ENCODE results near the gene DMRT3. TPM values are rescaled to one million over a fixed set of nuclear protein-coding genes. Genes with fewer than 3 reads are reported as not detected.

Gene DMRT3
- total and polyA plus RNA-seq, 10 of the 15 experiments (the other 5 are each of a cell fraction or from before 2014, with no cell fraction given), result 0.06 to 0.11 TPM; not detected in 8

DNA sequence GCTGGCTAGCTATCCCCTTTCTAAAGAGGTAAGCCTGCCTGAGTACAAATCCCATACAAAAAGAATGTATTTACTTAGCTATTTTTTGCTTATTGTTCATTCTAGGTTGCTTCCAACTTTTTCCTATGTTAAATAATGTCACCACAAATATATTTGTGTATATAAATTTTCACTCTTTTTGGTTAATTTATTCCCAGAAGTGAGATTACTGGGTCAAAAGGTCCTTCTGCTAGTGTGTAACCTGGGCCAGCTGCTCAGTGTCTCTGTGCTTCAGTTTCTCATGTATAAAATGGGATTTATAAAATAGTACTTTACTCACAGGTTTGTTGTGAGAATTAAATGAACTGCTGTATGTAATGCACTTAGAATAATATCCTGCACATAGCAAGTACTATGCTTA lies 49.8 kb downstream of the DMRT3 start:
- no peaks in the 10 kb centered on the region for H3K79me2 ChIP-seq (ENCODE audit: control insufficient read depth, insufficient read depth, low read length)
- BruUV-seq (replicated peaks), result no TSS peak
- ChIA-PET RAD21 (ENCODE audit: unreplicated experiment) (interaction anchor here (0.9 kb wide), 1 partner anchor 376 kb away, joined by 3 read pairs; no protein-coding TSS in a partner anchor), CTCF (interaction anchor here (0.8 to 1.4 kb wide), 2 partner anchors 16 to 376 kb away, joined by 3 to 4 read pairs; no protein-coding TSS in a partner anchor), SMC1A (ENCODE audit: uncharacterized antibody, unreplicated experiment) (interaction anchor here (0.9 to 1.7 kb wide), 3 partner anchors 16 to 577 kb away, joined by 3 to 4 read pairs (median 3); no protein-coding TSS in a partner anchor), POLR2A (no interaction called here)
- H4K20me1 ChIP-seq (ENCODE audit: control insufficient read depth, insufficient read depth), result no peaks in the 10 kb centered on the region
- no peak overlapping the region for H3K4me3 ChIP-seq
- H3K4me2 ChIP-seq (ENCODE audit: control insufficient read depth, insufficient read depth), result no peak overlapping the region
- no peaks in the 10 kb centered on the region for H3K9me3 ChIP-seq (replicated peaks; ENCODE audit: control insufficient read depth, insufficient read depth, low read length)
- TF ChIP-seq, protein P1, sequence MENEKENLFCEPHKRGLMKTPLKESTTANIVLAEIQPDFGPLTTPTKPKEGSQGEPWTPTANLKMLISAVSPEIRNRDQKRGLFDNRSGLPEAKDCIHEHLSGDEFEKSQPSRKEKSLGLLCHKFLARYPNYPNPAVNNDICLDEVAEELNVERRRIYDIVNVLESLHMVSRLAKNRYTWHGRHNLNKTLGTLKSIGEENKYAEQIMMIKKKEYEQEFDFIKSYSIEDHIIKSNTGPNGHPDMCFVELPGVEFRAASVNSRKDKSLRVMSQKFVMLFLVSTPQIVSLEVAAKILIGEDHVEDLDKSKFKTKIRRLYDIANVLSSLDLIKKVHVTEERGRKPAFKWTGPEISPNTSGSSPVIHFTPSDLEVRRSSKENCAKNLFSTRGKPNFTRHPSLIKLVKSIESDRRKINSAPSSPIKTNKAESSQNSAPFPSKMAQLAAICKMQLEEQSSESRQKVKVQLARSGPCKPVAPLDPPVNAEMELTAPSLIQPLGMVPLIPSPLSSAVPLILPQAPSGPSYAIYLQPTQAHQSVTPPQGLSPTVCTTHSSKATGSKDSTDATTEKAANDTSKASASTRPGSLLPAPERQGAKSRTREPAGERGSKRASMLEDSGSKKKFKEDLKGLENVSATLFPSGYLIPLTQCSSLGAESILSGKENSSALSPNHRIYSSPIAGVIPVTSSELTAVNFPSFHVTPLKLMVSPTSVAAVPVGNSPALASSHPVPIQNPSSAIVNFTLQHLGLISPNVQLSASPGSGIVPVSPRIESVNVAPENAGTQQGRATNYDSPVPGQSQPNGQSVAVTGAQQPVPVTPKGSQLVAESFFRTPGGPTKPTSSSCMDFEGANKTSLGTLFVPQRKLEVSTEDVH (IDR thresholded peaks at IDR 0.05; ENCODE audit: low read depth, partially characterized antibody), result no peak
- TF ChIP-seq HDGF (IDR thresholded peaks at IDR 0.05) (no peak), GABPA (IDR thresholded peaks at IDR 0.05; ENCODE audit: low read depth) (no peak), NFYB (IDR thresholded peaks at IDR 0.05; ENCODE audit: insufficient read depth, low read depth, low read length) (no peak), ZNF592 (IDR thresholded peaks at IDR 0.05) (no peak), ZBED1 (IDR thresholded peaks at IDR 0.05; ENCODE audit: borderline replicate concordance) (no peak), ZNF274 (IDR thresholded peaks at IDR 0.05; ENCODE audit: insufficient read depth, insufficient read length) (no peak), FOXK2 (IDR thresholded peaks at IDR 0.05) (no peak), ATF7 (IDR thresholded peaks at IDR 0.05; ENCODE audit: low read depth) (no peak), RBBP5 (conservative IDR thresholded peaks at IDR 0.05) (no peak)
- TF ChIP-seq, protein P2, sequence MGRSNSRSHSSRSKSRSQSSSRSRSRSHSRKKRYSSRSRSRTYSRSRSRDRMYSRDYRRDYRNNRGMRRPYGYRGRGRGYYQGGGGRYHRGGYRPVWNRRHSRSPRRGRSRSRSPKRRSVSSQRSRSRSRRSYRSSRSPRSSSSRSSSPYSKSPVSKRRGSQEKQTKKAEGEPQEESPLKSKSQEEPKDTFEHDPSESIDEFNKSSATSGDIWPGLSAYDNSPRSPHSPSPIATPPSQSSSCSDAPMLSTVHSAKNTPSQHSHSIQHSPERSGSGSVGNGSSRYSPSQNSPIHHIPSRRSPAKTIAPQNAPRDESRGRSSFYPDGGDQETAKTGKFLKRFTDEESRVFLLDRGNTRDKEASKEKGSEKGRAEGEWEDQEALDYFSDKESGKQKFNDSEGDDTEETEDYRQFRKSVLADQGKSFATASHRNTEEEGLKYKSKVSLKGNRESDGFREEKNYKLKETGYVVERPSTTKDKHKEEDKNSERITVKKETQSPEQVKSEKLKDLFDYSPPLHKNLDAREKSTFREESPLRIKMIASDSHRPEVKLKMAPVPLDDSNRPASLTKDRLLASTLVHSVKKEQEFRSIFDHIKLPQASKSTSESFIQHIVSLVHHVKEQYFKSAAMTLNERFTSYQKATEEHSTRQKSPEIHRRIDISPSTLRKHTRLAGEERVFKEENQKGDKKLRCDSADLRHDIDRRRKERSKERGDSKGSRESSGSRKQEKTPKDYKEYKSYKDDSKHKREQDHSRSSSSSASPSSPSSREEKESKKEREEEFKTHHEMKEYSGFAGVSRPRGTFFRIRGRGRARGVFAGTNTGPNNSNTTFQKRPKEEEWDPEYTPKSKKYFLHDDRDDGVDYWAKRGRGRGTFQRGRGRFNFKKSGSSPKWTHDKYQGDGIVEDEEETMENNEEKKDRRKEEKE (IDR thresholded peaks at IDR 0.05), result no peak
- intact Hi-C loops (cut with micrococcal nuclease; ENCODE audit: unreplicated experiment) (no loop called here), in situ Hi-C loops (cut with MboI) (no loop called here)
- H3K27me3 ChIP-seq (replicated peaks in 1 of 2; ENCODE audit: control insufficient read depth in 2 of 2, insufficient read depth in 2 of 2, low read length in 1 of 2), result no peaks in the 10 kb centered on the region; a peak in 1 of 4 replicates
- H3K27ac ChIP-seq (ENCODE audit: control insufficient read depth, insufficient read depth), result no peak overlapping the region
- DNase-seq (ENCODE audit: low read depth, low spot score), result no peak
- no peaks in the 10 kb centered on the region for H3K4me1 ChIP-seq (ENCODE audit: control insufficient read depth, insufficient read depth, low read length)
- FAIRE-seq, result no peak
- no peak overlapping the region for H2AFZ ChIP-seq (ENCODE audit: control insufficient read depth, low read depth, low read length)
- no peak for ATAC-seq
- no peak overlapping the region for H3K9ac ChIP-seq (ENCODE audit: control insufficient read depth, insufficient read depth, low read length)
- H3K36me3 ChIP-seq (ENCODE audit: control insufficient read depth in 2 of 2, insufficient read depth in 2 of 2, low read length in 1 of 2), result no peaks in the 10 kb centered on the region

Measured in GM12878 (cell line).